ENCODE results near the gene RHBDD2. TPM values are rescaled to one million over a fixed set of nuclear protein-coding genes. Genes with fewer than 3 reads are reported as not detected.

RHBDD2 gene
- total and polyA plus RNA-seq, 8 donors, result 38.4 to 69.0 (median 46.7) TPM

DNA sequence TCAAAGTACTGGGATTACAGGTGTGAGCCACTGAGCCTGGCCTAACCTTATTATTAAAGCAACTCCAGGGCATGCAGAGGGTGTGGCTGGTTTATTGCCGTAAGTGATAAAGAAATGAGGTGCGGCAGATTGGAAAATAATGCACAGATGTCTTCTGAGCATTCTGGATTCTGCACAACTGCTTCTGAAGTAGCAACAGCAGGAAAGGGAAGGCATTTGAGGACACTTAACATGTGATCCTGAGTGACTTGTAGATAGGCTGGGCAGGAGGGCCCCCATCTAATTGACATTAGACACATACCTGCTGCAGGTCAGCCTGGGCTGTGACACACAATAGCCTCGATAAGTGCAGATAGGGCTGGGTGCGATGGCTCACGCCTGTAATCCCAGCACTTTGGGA is 5.6 kb downstream of the RHBDD2 start:
- no peak overlapping the region for H3K27ac ChIP-seq
- TF ChIP-seq, protein P1, sequence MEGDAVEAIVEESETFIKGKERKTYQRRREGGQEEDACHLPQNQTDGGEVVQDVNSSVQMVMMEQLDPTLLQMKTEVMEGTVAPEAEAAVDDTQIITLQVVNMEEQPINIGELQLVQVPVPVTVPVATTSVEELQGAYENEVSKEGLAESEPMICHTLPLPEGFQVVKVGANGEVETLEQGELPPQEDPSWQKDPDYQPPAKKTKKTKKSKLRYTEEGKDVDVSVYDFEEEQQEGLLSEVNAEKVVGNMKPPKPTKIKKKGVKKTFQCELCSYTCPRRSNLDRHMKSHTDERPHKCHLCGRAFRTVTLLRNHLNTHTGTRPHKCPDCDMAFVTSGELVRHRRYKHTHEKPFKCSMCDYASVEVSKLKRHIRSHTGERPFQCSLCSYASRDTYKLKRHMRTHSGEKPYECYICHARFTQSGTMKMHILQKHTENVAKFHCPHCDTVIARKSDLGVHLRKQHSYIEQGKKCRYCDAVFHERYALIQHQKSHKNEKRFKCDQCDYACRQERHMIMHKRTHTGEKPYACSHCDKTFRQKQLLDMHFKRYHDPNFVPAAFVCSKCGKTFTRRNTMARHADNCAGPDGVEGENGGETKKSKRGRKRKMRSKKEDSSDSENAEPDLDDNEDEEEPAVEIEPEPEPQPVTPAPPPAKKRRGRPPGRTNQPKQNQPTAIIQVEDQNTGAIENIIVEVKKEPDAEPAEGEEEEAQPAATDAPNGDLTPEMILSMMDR (IDR thresholded peaks at IDR 0.05), result no peak
- H3K9me3 ChIP-seq, result no peaks in the 10 kb centered on the region
- H3K27me3 ChIP-seq, result no peaks in the 10 kb centered on the region
- H3K4me1 ChIP-seq, result peaks cover 11 to 17% of the 10 kb centered on the region in 2 donors
- H3K4me3 ChIP-seq, result no peak overlapping the region
- DNase-seq, result no peak
- H3K36me3 ChIP-seq, result peaks cover 0 to 77% of the 10 kb centered on the region in 2 donors
- no peak for ATAC-seq
- intact Hi-C loops (cut with DNase I), result loop anchor here in 1 of 2 donors (10.0 kb wide), 1 partner anchor 110 kb away; the partner anchor contains the start of gene TMEM120A

DNA sequence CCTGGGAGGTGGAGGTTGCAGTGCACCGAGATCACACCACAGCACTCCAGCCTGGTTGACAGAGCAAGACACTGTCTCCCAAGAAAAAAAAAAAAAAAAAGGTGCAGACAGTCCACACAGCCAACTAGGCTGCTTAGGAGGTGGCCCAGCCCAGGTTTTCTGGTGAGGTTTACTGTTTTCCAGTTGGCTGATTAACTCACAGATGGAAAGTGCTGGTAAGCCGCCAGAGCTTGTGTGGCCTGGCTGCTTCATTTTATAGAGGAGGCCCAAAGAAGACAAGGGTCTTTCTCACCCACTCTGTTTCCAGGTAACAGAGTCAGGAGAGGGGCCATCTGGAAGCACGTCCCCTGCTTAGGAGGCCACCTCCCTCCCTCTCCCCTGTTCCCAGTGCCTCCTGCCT is 6.2 kb downstream of the RHBDD2 start:
- Histone ChIP-seq H3K36me3 (peaks cover 0 to 79% of the 10 kb centered on the region in 2 donors), H3K4me3 (no peak overlapping the region), H3K27ac (no peak overlapping the region), H3K4me1 (peaks cover 9 to 14% of the 10 kb centered on the region in 2 donors), H3K9me3 (no peaks in the 10 kb centered on the region), H3K27me3 (no peaks in the 10 kb centered on the region)
- TF ChIP-seq, protein P1 (IDR thresholded peaks at IDR 0.05), result no peak
- ATAC-seq (no peak), DNase-seq (no peak)
- intact Hi-C loops (cut with DNase I), result loop anchor here in 1 of 2 donors (10.0 kb wide), 1 partner anchor 110 kb away; the partner anchor contains the start of gene TMEM120A

DNA sequence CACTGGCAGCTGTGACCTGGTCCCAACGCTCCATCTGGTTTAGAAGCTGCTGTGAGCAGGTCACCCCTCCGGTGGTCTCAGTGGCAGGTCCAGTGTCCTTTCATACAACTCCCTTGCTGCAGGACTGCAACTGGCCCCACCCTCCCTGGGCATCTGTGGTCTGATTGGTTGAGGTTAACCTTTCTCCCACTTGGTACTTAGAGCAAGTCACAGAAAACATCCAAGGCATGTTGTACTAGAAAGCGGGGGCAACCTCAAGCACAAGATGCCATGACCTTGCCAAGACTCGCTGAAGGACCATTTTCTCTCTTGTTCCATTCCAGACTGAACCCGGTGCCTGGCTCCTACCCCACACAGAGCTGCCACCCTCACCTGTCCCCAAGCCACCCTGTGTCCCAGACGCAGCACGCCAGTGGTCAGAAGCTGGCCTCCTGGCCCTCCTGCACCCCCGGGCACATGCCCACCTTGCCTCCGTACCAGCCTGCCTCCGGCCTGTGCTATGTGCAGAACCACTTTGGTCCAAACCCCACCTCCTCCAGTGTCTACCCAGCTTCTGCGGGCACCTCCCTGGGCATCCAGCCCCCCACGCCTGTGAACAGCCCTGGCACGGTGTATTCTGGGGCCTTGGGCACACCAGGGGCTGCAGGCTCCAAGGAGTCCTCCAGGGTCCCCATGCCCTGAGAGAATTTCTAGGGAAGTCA is 9.0 kb downstream of the RHBDD2 start:
- TF ChIP-seq, protein P1 (IDR thresholded peaks at IDR 0.05), result no peak
- Histone ChIP-seq H3K36me3 (peaks cover 0 to 63% of the 10 kb centered on the region in 2 donors), H3K27me3 (no peaks in the 10 kb centered on the region), H3K4me3 (no peak overlapping the region), H3K27ac (no peak overlapping the region), H3K9me3 (no peaks in the 10 kb centered on the region), H3K4me1 (peaks cover 11 to 13% of the 10 kb centered on the region in 2 donors)
- DNase-seq (no peak), ATAC-seq (peak; percentile 45)
- intact Hi-C loops (cut with DNase I), result loop anchor here in 1 of 2 donors (10.0 kb wide), 1 partner anchor 107 kb away; the partner anchor contains the start of gene TMEM120A

DNA sequence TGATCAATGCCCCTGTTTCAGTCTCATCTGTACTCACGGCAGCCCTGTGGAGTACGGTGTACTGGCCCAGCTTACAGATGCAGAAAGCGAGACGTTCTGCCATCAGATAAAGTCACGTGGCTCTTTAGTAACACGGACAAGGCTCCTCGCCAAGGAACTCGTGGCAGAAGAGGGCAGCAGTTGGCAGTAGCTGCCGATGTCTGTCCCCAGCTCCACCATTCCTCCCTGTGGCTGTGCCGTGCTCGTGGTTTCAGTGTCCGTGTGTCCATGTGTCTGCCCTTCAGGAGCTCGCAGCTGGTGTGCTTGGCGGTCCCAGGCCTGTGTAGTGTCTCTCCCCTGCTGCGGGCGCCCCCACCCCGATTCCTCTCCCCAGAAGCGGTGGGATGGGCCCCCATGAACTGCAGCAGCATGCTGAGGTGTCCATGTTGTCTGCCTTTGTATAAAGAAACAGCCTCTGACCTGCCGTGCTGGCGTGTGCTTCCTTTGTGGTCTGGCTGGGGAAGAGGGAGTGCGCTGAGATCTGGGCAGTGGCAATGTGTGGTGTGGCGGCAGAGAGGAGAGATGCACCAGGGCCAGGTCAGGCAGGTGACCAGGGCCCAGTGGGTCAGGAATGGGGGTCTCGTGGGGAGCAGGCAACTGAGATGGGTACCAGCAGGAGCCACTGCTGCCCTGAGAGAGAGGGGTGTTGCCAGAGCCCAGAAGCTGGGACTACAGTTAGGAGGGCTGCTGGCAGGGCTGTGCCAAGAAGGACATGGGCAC is 9.8 kb downstream of the RHBDD2 start:
- Histone ChIP-seq H3K36me3 (peaks cover 0 to 55% of the 10 kb centered on the region in 2 donors), H3K4me3 (no peak overlapping the region), H3K4me1 (peaks cover 11 to 14% of the 10 kb centered on the region in 2 donors), H3K27ac (no peak overlapping the region), H3K9me3 (no peaks in the 10 kb centered on the region), H3K27me3 (no peaks in the 10 kb centered on the region)
- TF ChIP-seq, protein P1 (IDR thresholded peaks at IDR 0.05), result no peak
- ATAC-seq, result peak; percentile 28
- peak in 1 of 4 donors; percentile 52 for DNase-seq
- intact Hi-C loops (cut with DNase I), result loop anchor here in 1 of 2 donors (10.0 kb wide), 1 partner anchor 106 kb away; the partner anchor contains the start of gene TMEM120A
